Measurements from ENCODE around the gene PYCR2.
A peak's percentile ranks its signal among the peaks of the same experiment; 100 is the strongest.
"Not testable (repeated sequence)": the region's sequence is repeated elsewhere in the genome, so short reads cannot be mapped to it uniquely, and the experiment has no call there.

Gene PYCR2

GRCh38 chr1:225892307-225892706 is 31.7 kb downstream of the PYCR2 start:
- no peak for DNase-seq

GRCh38 chr1:225891229-225891972 is 32.6 kb downstream of the PYCR2 start:
- DNase-seq: no peak

- no peak for DNase-seq
Observed at GRCh38 chr1:225890346-225891228, 33.5 kb downstream of the PYCR2 start.

- DNase-seq: no peak
Observed at GRCh38 chr1:225889743-225890142, 34.3 kb downstream of the PYCR2 start.

GRCh38 chr1:225888898-225889601 is 35.0 kb downstream of the PYCR2 start, which contains the start of gene LEFTY1:
LEFTY1 (minus strand) TSS chr1:225889146; CDS start chr1:225889066, 80 bp downstream.
- DNase-seq: no peak

- no peak for DNase-seq
Observed at GRCh38 chr1:225888289-225888897, 35.7 kb downstream of the PYCR2 start.

- DNase-seq: not testable (repeated sequence)
Observed at GRCh38 chr1:225887554-225888288, 36.3 kb downstream of the PYCR2 start.

- DNase-seq: no peak
Observed at GRCh38 chr1:225887030-225887314, 37.1 kb downstream of the PYCR2 start.

- DNase-seq: no peak
Observed at GRCh38 chr1:225886159-225887029, 37.7 kb downstream of the PYCR2 start.

- DNase-seq: no peak
Observed at GRCh38 chr1:225885336-225885735, 38.7 kb downstream of the PYCR2 start.

- no peak for DNase-seq
Observed at GRCh38 chr1:225883616-225884265, 40.3 kb downstream of the PYCR2 start.

GRCh38 chr1:225882694-225883615 is 41.1 kb downstream of the PYCR2 start:
- peak in 32 of 56 donors; percentile 21 to 75 (median 59) for DNase-seq

GRCh38 chr1:225881959-225882693 is 41.9 kb downstream of the PYCR2 start, which contains the start of gene TMEM63A:
TMEM63A (minus strand) TSS chr1:225882380; CDS start chr1:225877580, 4,800 bp downstream.
- DNase-seq: peak in 54 of 56 donors; percentile 32 to 90 (median 72)

- DNase-seq: peak in 8 of 56 donors; percentile 28 to 48 (median 38)
Observed at GRCh38 chr1:225881081-225881958, 42.7 kb downstream of the PYCR2 start.

- peak in 1 of 56 donors; percentile 46 for DNase-seq
Observed at GRCh38 chr1:225880636-225881035, 43.4 kb downstream of the PYCR2 start.

- DNase-seq: peak in 50 of 56 donors; percentile 26 to 88 (median 66)
Observed at GRCh38 chr1:225880222-225880588, 43.8 kb downstream of the PYCR2 start.

Measured in amygdala (tissue), 56 donors.